ENCODE measurements around the gene PTPN3. TPM values are rescaled to one million over a fixed set of nuclear protein-coding genes. Genes with fewer than 3 reads are reported as not detected.

PTPN3 gene
- polyA plus RNA-seq, 1 donor = 37.5 TPM

GRCh38 chr9:109468927-109469326 lies 29.2 kb downstream of the PTPN3 start:
- Histone ChIP-seq H3K36me3 (ENCODE audit: control insufficient read depth, insufficient read depth, low read length) (peaks cover 3% of the 10 kb centered on the region), H3K9me3 (ENCODE audit: control insufficient read depth, low read depth, low read length) (no peaks in the 10 kb centered on the region), H3K4me3 (ENCODE audit: low read length) (no peak overlapping the region), H3K27me3 (ENCODE audit: control insufficient read depth, insufficient read depth, low read length) (no peaks in the 10 kb centered on the region), H3K4me1 (ENCODE audit: control insufficient read depth, insufficient read depth, low read length) (peaks cover 22% of the 10 kb centered on the region), H3K27ac (ENCODE audit: low read length) (no peak overlapping the region)
- no CpG with 5 or more reads among the region's 5 CpGs for WGBS (ENCODE audit: insufficient coverage, low lambda C conversion rate)
- no peak for DNase-seq

- Histone ChIP-seq H3K9me3 (ENCODE audit: control insufficient read depth, low read depth, low read length) (no peaks in the 10 kb centered on the region), H3K4me3 (ENCODE audit: low read length) (no peak overlapping the region), H3K27me3 (ENCODE audit: control insufficient read depth, insufficient read depth, low read length) (no peaks in the 10 kb centered on the region), H3K4me1 (ENCODE audit: control insufficient read depth, insufficient read depth, low read length) (peaks cover 20% of the 10 kb centered on the region), H3K27ac (ENCODE audit: low read length) (no peak overlapping the region), H3K36me3 (ENCODE audit: control insufficient read depth, insufficient read depth, low read length) (peaks cover 4% of the 10 kb centered on the region)
- no peak for DNase-seq
- WGBS (ENCODE audit: insufficient coverage, low lambda C conversion rate) = 100% methylated on average over 1 of the region's 2 CpGs
Measured at GRCh38 chr9:109467936-109468335, 30.2 kb downstream of the PTPN3 start.

- H3K4me1 ChIP-seq (ENCODE audit: control insufficient read depth, insufficient read depth, low read length) = peaks cover 17% of the 10 kb centered on the region
- 100% methylated on average over 3 of the region's 12 CpGs for WGBS (ENCODE audit: insufficient coverage, low lambda C conversion rate)
- H3K27me3 ChIP-seq (ENCODE audit: control insufficient read depth, insufficient read depth, low read length) = no peaks in the 10 kb centered on the region
- DNase-seq = no peak
- H3K9me3 ChIP-seq (ENCODE audit: control insufficient read depth, low read depth, low read length) = no peaks in the 10 kb centered on the region
- peaks cover 14% of the 10 kb centered on the region for H3K36me3 ChIP-seq (ENCODE audit: control insufficient read depth, insufficient read depth, low read length)
- H3K4me3 ChIP-seq (ENCODE audit: low read length) = no peak overlapping the region
- no peak overlapping the region for H3K27ac ChIP-seq (ENCODE audit: low read length)
Measured at GRCh38 chr9:109466623-109467590, 31.2 kb downstream of the PTPN3 start.

- no peaks in the 10 kb centered on the region for H3K27me3 ChIP-seq (ENCODE audit: control insufficient read depth, insufficient read depth, low read length)
- H3K4me1 ChIP-seq (ENCODE audit: control insufficient read depth, insufficient read depth, low read length) = no peaks in the 10 kb centered on the region
- peaks cover 35% of the 10 kb centered on the region for H3K36me3 ChIP-seq (ENCODE audit: control insufficient read depth, insufficient read depth, low read length)
- no peak overlapping the region for H3K4me3 ChIP-seq (ENCODE audit: low read length)
- 100% methylated on average over 1 of the region's 7 CpGs for WGBS (ENCODE audit: insufficient coverage, low lambda C conversion rate)
- DNase-seq = no peak
- H3K27ac ChIP-seq (ENCODE audit: low read length) = no peak overlapping the region
- no peaks in the 10 kb centered on the region for H3K9me3 ChIP-seq (ENCODE audit: control insufficient read depth, low read depth, low read length)
Measured at GRCh38 chr9:109463924-109464625, 34.0 kb downstream of the PTPN3 start.

- Histone ChIP-seq H3K9me3 (ENCODE audit: control insufficient read depth, low read depth, low read length) (no peaks in the 10 kb centered on the region), H3K36me3 (ENCODE audit: control insufficient read depth, insufficient read depth, low read length) (peaks cover 54% of the 10 kb centered on the region)
- WGBS (ENCODE audit: insufficient coverage, low lambda C conversion rate) = 100% methylated on average over 1 of the region's 6 CpGs
Measured at GRCh38 chr9:109460576-109460975, 37.5 kb downstream of the PTPN3 start.

GRCh38 chr9:109459423-109459822 lies 38.7 kb downstream of the PTPN3 start:
- H3K4me3 ChIP-seq (ENCODE audit: low read length) = no peak overlapping the region
- H3K27me3 ChIP-seq (ENCODE audit: control insufficient read depth, insufficient read depth, low read length) = no peaks in the 10 kb centered on the region
- no peaks in the 10 kb centered on the region for H3K9me3 ChIP-seq (ENCODE audit: control insufficient read depth, low read depth, low read length)
- no peak overlapping the region for H3K27ac ChIP-seq (ENCODE audit: low read length)
- no peaks in the 10 kb centered on the region for H3K4me1 ChIP-seq (ENCODE audit: control insufficient read depth, insufficient read depth, low read length)
- peaks cover 58% of the 10 kb centered on the region for H3K36me3 ChIP-seq (ENCODE audit: control insufficient read depth, insufficient read depth, low read length)
- WGBS (ENCODE audit: insufficient coverage, low lambda C conversion rate) = 100% methylated on average over 1 of the region's 4 CpGs
- no peak for DNase-seq

More at GRCh38 chr9:109460576-109460975, 37.5 kb downstream of the PTPN3 start:
- no peaks in the 10 kb centered on the region for H3K4me1 ChIP-seq (ENCODE audit: control insufficient read depth, insufficient read depth, low read length)
- H3K27ac ChIP-seq (ENCODE audit: low read length) = no peak overlapping the region
- DNase-seq = no peak
- H3K4me3 ChIP-seq (ENCODE audit: low read length) = no peak overlapping the region
- no peaks in the 10 kb centered on the region for H3K27me3 ChIP-seq (ENCODE audit: control insufficient read depth, insufficient read depth, low read length)

DNA sequence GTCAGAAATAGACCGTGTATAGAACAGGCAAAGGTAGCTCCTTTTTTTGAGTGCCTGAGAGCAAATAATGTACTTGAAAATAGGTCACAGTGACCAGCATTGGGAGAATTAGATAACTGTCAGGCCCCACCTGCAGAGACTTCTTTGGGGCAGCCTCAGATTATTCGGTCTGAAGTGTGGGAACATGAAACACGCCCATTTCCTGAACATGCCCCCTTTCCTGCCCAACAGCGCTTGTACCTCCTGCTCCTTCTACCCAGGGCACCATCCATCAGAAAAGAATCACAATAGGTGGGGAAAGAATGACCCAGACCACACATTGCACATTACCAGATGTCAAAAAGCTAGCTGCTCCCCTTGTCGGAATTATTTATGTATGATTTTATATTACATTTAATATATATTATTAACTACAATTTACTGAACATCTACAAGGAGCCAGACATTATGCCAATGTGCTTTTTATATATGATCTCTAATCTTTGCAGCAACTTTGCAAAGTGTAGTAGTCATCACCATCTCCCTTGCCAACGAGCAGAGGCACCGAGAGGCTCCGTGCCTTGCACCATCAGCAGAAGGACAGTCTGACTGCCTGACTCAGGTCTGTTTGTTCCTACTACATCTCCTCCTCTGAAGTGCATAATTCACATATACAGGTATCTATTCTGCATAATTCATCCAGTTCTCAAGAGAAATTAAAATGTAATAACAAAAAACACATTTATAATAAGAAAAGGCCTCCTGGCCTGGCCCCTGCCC lies 39.5 kb downstream of the PTPN3 start:
- WGBS (ENCODE audit: insufficient coverage, low lambda C conversion rate) = no CpG with 5 or more reads among the region's 8 CpGs
- no peak for DNase-seq
- H3K36me3 ChIP-seq (ENCODE audit: control insufficient read depth, insufficient read depth, low read length) = peaks cover 61% of the 10 kb centered on the region
- H3K4me1 ChIP-seq (ENCODE audit: control insufficient read depth, insufficient read depth, low read length) = no peaks in the 10 kb centered on the region
- no peaks in the 10 kb centered on the region for H3K27me3 ChIP-seq (ENCODE audit: control insufficient read depth, insufficient read depth, low read length)
- H3K9me3 ChIP-seq (ENCODE audit: control insufficient read depth, low read depth, low read length) = no peaks in the 10 kb centered on the region
- no peak overlapping the region for H3K27ac ChIP-seq (ENCODE audit: low read length)
- no peak overlapping the region for H3K4me3 ChIP-seq (ENCODE audit: low read length)

DNA sequence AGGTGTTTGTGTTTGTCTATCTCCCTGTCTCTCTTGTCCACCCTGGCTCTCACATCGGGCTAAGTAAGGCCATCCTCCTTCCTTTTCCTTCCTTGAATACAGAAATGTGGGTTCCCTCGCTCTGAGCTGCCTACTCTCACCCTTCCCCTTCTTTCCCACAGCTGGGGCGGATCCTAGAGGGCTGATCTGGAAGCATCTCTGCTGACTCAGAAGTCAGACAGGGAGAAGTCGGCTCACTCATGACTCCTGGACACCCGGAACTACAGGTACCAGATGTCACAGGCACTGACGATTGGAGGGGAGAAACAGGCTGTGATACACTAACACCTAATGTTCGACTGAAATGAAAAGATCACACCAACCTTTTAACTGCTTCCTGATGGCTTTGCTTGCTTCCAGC lies 41.3 kb downstream of the PTPN3 start:
- H3K9me3 ChIP-seq (ENCODE audit: control insufficient read depth, low read depth, low read length) = no peaks in the 10 kb centered on the region
- H3K27ac ChIP-seq (ENCODE audit: low read length) = no peak overlapping the region
- H3K36me3 ChIP-seq (ENCODE audit: control insufficient read depth, insufficient read depth, low read length) = peaks cover 56% of the 10 kb centered on the region
- no peaks in the 10 kb centered on the region for H3K4me1 ChIP-seq (ENCODE audit: control insufficient read depth, insufficient read depth, low read length)
- no peak for DNase-seq
- H3K4me3 ChIP-seq (ENCODE audit: low read length) = no peak overlapping the region
- no peaks in the 10 kb centered on the region for H3K27me3 ChIP-seq (ENCODE audit: control insufficient read depth, insufficient read depth, low read length)
- WGBS (ENCODE audit: insufficient coverage, low lambda C conversion rate) = 80% methylated on average over 1 of the region's 7 CpGs

- Histone ChIP-seq H3K27me3 (ENCODE audit: control insufficient read depth, insufficient read depth, low read length) (no peaks in the 10 kb centered on the region), H3K27ac (ENCODE audit: low read length) (no peak overlapping the region), H3K36me3 (ENCODE audit: control insufficient read depth, insufficient read depth, low read length) (peaks cover 54% of the 10 kb centered on the region), H3K9me3 (ENCODE audit: control insufficient read depth, low read depth, low read length) (no peaks in the 10 kb centered on the region), H3K4me1 (ENCODE audit: control insufficient read depth, insufficient read depth, low read length) (no peaks in the 10 kb centered on the region), H3K4me3 (ENCODE audit: low read length) (no peak overlapping the region)
- no CpG with 5 or more reads among the region's 11 CpGs for WGBS (ENCODE audit: insufficient coverage, low lambda C conversion rate)
- no peak for DNase-seq
Measured at GRCh38 chr9:109455861-109456260, 42.2 kb downstream of the PTPN3 start.

DNA sequence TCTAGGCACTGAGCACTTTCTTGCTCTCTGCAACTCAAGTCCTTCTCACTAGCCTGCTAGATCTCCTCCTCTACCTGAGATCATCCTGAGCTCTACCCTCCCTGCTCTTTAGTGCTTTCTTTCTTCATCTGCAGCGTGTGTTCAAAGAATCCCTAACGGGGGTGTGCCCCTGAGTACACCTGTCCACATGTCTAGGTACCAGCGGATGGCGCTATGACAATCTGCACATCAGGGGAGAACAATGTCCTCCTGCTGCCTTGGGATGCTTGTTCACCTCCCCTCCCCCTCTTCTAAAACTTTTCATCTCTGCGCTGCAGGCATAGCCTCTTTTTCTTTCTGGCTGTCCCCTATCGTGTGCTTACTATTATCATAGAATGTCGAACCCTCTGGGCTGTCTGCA lies 42.7 kb downstream of the PTPN3 start:
- Histone ChIP-seq H3K4me3 (ENCODE audit: low read length) (no peak overlapping the region), H3K27me3 (ENCODE audit: control insufficient read depth, insufficient read depth, low read length) (no peaks in the 10 kb centered on the region), H3K36me3 (ENCODE audit: control insufficient read depth, insufficient read depth, low read length) (peaks cover 51% of the 10 kb centered on the region), H3K27ac (ENCODE audit: low read length) (no peak overlapping the region), H3K4me1 (ENCODE audit: control insufficient read depth, insufficient read depth, low read length) (no peaks in the 10 kb centered on the region), H3K9me3 (ENCODE audit: control insufficient read depth, low read depth, low read length) (no peaks in the 10 kb centered on the region)
- WGBS (ENCODE audit: insufficient coverage, low lambda C conversion rate) = no CpG with 5 or more reads among the region's 7 CpGs
- DNase-seq = no peak

Measured in large intestine (tissue), 3 donors.